CD4-positive, alpha-beta memory T cell (primary cell): Measurements from ENCODE around the gene RAB38. TPM values are rescaled to one million over a fixed set of nuclear protein-coding genes. Genes with fewer than 3 reads are reported as not detected.

ENCODE experiments used
- CTCF ChIA-PET: fragments of 350-600 bp; sonication (Branson Sonifier 250); formaldehyde crosslinking; loops from one replicate; lab custom pipeline; 2021; ENCODE audit warnings: inconsistent platforms; ENCODE audit not compliant: partially characterized antibody; lab: Charles Lee
- POLR2A ChIA-PET: fragments of 350-600 bp; sonication (Branson Sonifier 250); formaldehyde crosslinking; loops from one replicate; lab custom pipeline; 2021; ENCODE audit not compliant: partially characterized antibody; lab: Charles Lee
- DNase-seq, 5 donors: peaks; one replicate each; pipeline versions ENCODE4 v3.0.0 to v3.0.0-alpha.2; 2020 to 2022; ENCODE audit warnings: mixed read lengths in 1 of 5
- H3K27ac ChIP-seq: one replicate; pipeline ENCODE4 v1.7.0; 2013; ENCODE audit warnings: low read depth, low read length
- H3K27me3 ChIP-seq: 2 replicates; pipeline ENCODE4 v1.7.0; 2013; ENCODE audit warnings: mild to moderate bottlenecking, low read length, moderate library complexity; ENCODE audit not compliant: insufficient read depth
- H3K36me3 ChIP-seq: 2 replicates; pipeline ENCODE4 v1.7.0; 2013; ENCODE audit warnings: mild to moderate bottlenecking, low read length, moderate library complexity; ENCODE audit not compliant: insufficient read depth
- H3K4me1 ChIP-seq: 2 replicates; pipeline ENCODE4 v1.7.0; 2013; ENCODE audit warnings: mild to moderate bottlenecking, low read length, moderate library complexity; ENCODE audit not compliant: insufficient read depth
- H3K4me3 ChIP-seq, 2 donors: one replicate each; pipeline ENCODE4 v1.7.0; 2013; ENCODE audit warnings: low read length in 2 of 2, mild to moderate bottlenecking in 1 of 2
- H3K9me3 ChIP-seq, 2 donors: one replicate each; pipeline ENCODE4 v1.7.0; 2013; ENCODE audit warnings: low read length in 2 of 2, control low read depth in 1 of 2; ENCODE audit not compliant: control insufficient read depth in 1 of 2
- H3K27ac Mint-ChIP-seq, 7 donors: one replicate each; pipeline ENCODE4 v1.8.0; 2020 to 2021; ENCODE audit warnings: mixed read lengths in 7 of 7, mild to moderate bottlenecking in 6 of 7, inconsistent platforms in 3 of 7, moderate library complexity in 3 of 7
- H3K27me3 Mint-ChIP-seq, 2 donors: one replicate each; pipeline ENCODE4 v1.8.0; 2020 to 2021; ENCODE audit warnings: mixed read lengths in 2 of 2
- H3K36me3 Mint-ChIP-seq, 2 donors: one replicate each; pipeline ENCODE4 v1.8.0; 2020 to 2021; ENCODE audit warnings: mixed read lengths in 2 of 2, inconsistent platforms in 1 of 2, mild to moderate bottlenecking in 1 of 2
- H3K4me1 Mint-ChIP-seq, 4 donors: one replicate each; pipeline ENCODE4 v1.8.0; 2020 to 2021; ENCODE audit warnings: mixed read lengths in 4 of 4, mild to moderate bottlenecking in 1 of 4
- H3K4me3 Mint-ChIP-seq, 8 donors: one replicate each; pipeline ENCODE4 v1.8.0; 2020 to 2021; ENCODE audit warnings: mixed read lengths in 8 of 8, mild to moderate bottlenecking in 7 of 8, moderate library complexity in 6 of 8, inconsistent platforms in 3 of 8
- H3K9me3 Mint-ChIP-seq, 8 donors: one replicate each; pipeline ENCODE4 v1.8.0; 2020 to 2021; ENCODE audit warnings: mixed read lengths in 8 of 8, mild to moderate bottlenecking in 5 of 8, inconsistent platforms in 3 of 8, moderate library complexity in 1 of 8
- intact Hi-C: fragments of 100-400 bp; cut with micrococcal nuclease; formaldehyde crosslinking; loops from one replicate; pipeline ENCODE4 v1.15.1; 2023
- polyA plus RNA-seq, 2 donors: library from polyadenylated mRNA; unstranded; fragments of 300-500 nt; fragmentation: Illumina TruSeq; gene quantifications; one replicate each; pipeline ENCODE4 v1.2.3, GENCODE V29; 2021
- total RNA-seq, 2 experiments: library from RNA; stranded (reverse); gene quantifications; one replicate each; pipeline ENCODE4 v1.2.3, GENCODE V29; 2021

Gene RAB38
- total and polyA plus RNA-seq, 4 experiments from 2014 or later = 0.30 to 1.0 (median 0.56) TPM

DNA sequence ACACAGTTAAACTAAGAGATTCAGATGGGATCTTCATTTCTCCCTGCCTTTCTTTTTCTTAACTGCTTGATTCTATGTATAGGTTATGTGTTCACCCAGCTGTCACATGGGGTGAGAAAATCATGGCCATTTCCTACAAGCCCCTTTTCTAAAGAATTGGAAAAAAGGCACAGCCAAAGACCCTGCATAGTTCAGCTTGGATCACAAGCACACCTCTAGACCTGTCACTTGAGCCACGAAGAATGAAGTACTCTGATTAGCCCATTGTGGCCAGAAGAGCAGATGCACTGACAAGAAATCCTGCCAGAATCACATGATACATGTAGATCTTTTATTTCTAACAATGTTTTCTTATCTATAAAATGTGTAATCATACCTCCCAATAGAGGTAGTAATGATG is 69.7 kb downstream of the RAB38 start:
- Histone ChIP-seq H3K27ac (no peak overlapping the region), H3K4me3 (no peak overlapping the region), H3K36me3 (no peaks in the 10 kb centered on the region), H3K27me3 (no peaks in the 10 kb centered on the region), H3K4me1 (no peaks in the 10 kb centered on the region), H3K9me3 (no peaks in the 10 kb centered on the region)
- DNase-seq = no peak
- Mint-ChIP-seq H3K27ac (no peak overlapping the region), H3K4me3 (no peak overlapping the region), H3K4me1 (no peaks in the 10 kb centered on the region), H3K36me3 (peaks cover 0 to 7% of the 10 kb centered on the region in 2 donors), H3K27me3 (peaks cover 2 to 3% of the 10 kb centered on the region in 2 donors), H3K9me3 (peaks cover 0 to 8% (median 0%) of the 10 kb centered on the region in 8 donors)
- ChIA-PET CTCF (interaction anchor here (1.1 to 1.3 kb wide), 4 partner anchors 90 to 780 kb away, joined by 3 to 4 read pairs (median 3); no protein-coding TSS in a partner anchor), POLR2A (no interaction called here)
- intact Hi-C loops = no loop called here

GRCh38 chr11:88104408-88104807 is 70.8 kb downstream of the RAB38 start:
- intact Hi-C loops = no loop called here

GRCh38 chr11:88103337-88104206 is 71.7 kb downstream of the RAB38 start:
- Histone ChIP-seq H3K36me3 (no peaks in the 10 kb centered on the region), H3K9me3 (no peaks in the 10 kb centered on the region), H3K4me1 (no peaks in the 10 kb centered on the region), H3K27ac (no peak overlapping the region), H3K4me3 (no peak overlapping the region), H3K27me3 (no peaks in the 10 kb centered on the region)
- no peaks in the 10 kb centered on the region for H3K4me1 Mint-ChIP-seq
- peaks cover 0 to 5% (median 0%) of the 10 kb centered on the region in 8 donors for H3K9me3 Mint-ChIP-seq
- peaks cover 5 to 7% of the 10 kb centered on the region in 2 donors for H3K27me3 Mint-ChIP-seq
- no peak overlapping the region for H3K27ac Mint-ChIP-seq
- ChIA-PET POLR2A (interaction anchor here (0.6 kb wide), 1 partner anchor 312 kb away, joined by 4 read pairs; no protein-coding TSS in a partner anchor), CTCF (interaction anchor here (0.7 to 1.0 kb wide), 3 partner anchors 9 to 443 kb away, joined by 3 read pairs; no protein-coding TSS in a partner anchor)
- intact Hi-C loops = loop anchor here (1.0 to 2.0 kb wide), 2 partner anchors 441 to 783 kb away; no protein-coding TSS in a partner anchor
- peaks cover 0 to 3% of the 10 kb centered on the region in 2 donors for H3K36me3 Mint-ChIP-seq
- H3K4me3 Mint-ChIP-seq = no peak overlapping the region
- DNase-seq = peak in 4 of 5 donors; percentile 17 to 52 (median 38)

More at GRCh38 chr11:88104408-88104807, 70.8 kb downstream of the RAB38 start:
- no peak for DNase-seq
- H3K36me3 ChIP-seq = no peaks in the 10 kb centered on the region
- H3K4me3 ChIP-seq = no peak overlapping the region
- Mint-ChIP-seq H3K9me3 (peaks cover 0 to 8% (median 0%) of the 10 kb centered on the region in 8 donors), H3K36me3 (peaks cover 0 to 7% of the 10 kb centered on the region in 2 donors), H3K27me3 (peaks cover 5 to 8% of the 10 kb centered on the region in 2 donors), H3K27ac (no peak overlapping the region), H3K4me1 (no peaks in the 10 kb centered on the region), H3K4me3 (no peak overlapping the region)
- no peaks in the 10 kb centered on the region for H3K27me3 ChIP-seq
- H3K4me1 ChIP-seq = no peaks in the 10 kb centered on the region
- H3K27ac ChIP-seq = no peak overlapping the region
- ChIA-PET CTCF (interaction anchor here (1.0 to 1.3 kb wide), 2 partner anchors 8 to 438 kb away, joined by 3 read pairs; no protein-coding TSS in a partner anchor), POLR2A (no interaction called here)
- H3K9me3 ChIP-seq = no peaks in the 10 kb centered on the region

- Histone ChIP-seq H3K9me3 (no peaks in the 10 kb centered on the region), H3K36me3 (no peaks in the 10 kb centered on the region), H3K27me3 (no peaks in the 10 kb centered on the region), H3K27ac (no peak overlapping the region), H3K4me1 (no peaks in the 10 kb centered on the region), H3K4me3 (no peak overlapping the region)
- Mint-ChIP-seq H3K27me3 (peaks cover 4 to 6% of the 10 kb centered on the region in 2 donors), H3K27ac (no peak overlapping the region), H3K36me3 (no peaks in the 10 kb centered on the region), H3K4me1 (no peaks in the 10 kb centered on the region), H3K9me3 (peaks cover 0 to under 1% (median 0%) of the 10 kb centered on the region in 8 donors), H3K4me3 (no peak overlapping the region)
- ChIA-PET POLR2A (no interaction called here), CTCF (interaction anchor here (0.9 to 1.8 kb wide), 3 partner anchors 439 to 447 kb away, joined by 4 to 6 read pairs (median 4); no protein-coding TSS in a partner anchor)
- intact Hi-C loops = loop anchor here (2.0 kb wide), 1 partner anchor 784 kb away; no protein-coding TSS in a partner anchor
- DNase-seq = no peak
Measured at GRCh38 chr11:88102598-88102934, 72.7 kb downstream of the RAB38 start.

- intact Hi-C loops = loop anchor here (2.0 kb wide), 1 partner anchor 785 kb away; no protein-coding TSS in a partner anchor
- no peaks in the 10 kb centered on the region for H3K4me1 ChIP-seq
Measured at GRCh38 chr11:88101881-88102597, 73.2 kb downstream of the RAB38 start.

GRCh38 chr11:88100151-88100550 is 75.1 kb downstream of the RAB38 start:
- peaks cover 3 to 6% of the 10 kb centered on the region in 2 donors for H3K27me3 Mint-ChIP-seq
- Histone ChIP-seq H3K36me3 (no peaks in the 10 kb centered on the region), H3K9me3 (no peaks in the 10 kb centered on the region), H3K4me1 (no peaks in the 10 kb centered on the region), H3K27ac (no peak overlapping the region), H3K4me3 (no peak overlapping the region), H3K27me3 (no peaks in the 10 kb centered on the region)
- no peak overlapping the region for H3K4me3 Mint-ChIP-seq
- no peak for DNase-seq
- POLR2A ChIA-PET = no interaction called here
- H3K27ac Mint-ChIP-seq = no peak overlapping the region
- H3K9me3 Mint-ChIP-seq = no peaks in the 10 kb centered on the region
- intact Hi-C loops = no loop called here
- H3K36me3 Mint-ChIP-seq = no peaks in the 10 kb centered on the region
- H3K4me1 Mint-ChIP-seq = no peaks in the 10 kb centered on the region
- CTCF ChIA-PET = no interaction called here

More at GRCh38 chr11:88101881-88102597, 73.2 kb downstream of the RAB38 start:
- ChIA-PET CTCF (interaction anchor here (0.8 to 1.8 kb wide), 4 partner anchors 440 to 447 kb away, joined by 3 to 6 read pairs (median 4); no protein-coding TSS in a partner anchor), POLR2A (no interaction called here)
- DNase-seq = no peak
- no peaks in the 10 kb centered on the region for H3K4me1 Mint-ChIP-seq
- no peaks in the 10 kb centered on the region for H3K27me3 ChIP-seq
- H3K4me3 Mint-ChIP-seq = no peak overlapping the region
- no peaks in the 10 kb centered on the region for H3K9me3 ChIP-seq
- peaks cover 3 to 6% of the 10 kb centered on the region in 2 donors for H3K27me3 Mint-ChIP-seq
- H3K9me3 Mint-ChIP-seq = no peaks in the 10 kb centered on the region
- no peaks in the 10 kb centered on the region for H3K36me3 ChIP-seq
- no peaks in the 10 kb centered on the region for H3K36me3 Mint-ChIP-seq
- H3K4me3 ChIP-seq = no peak overlapping the region
- H3K27ac ChIP-seq = no peak overlapping the region
- H3K27ac Mint-ChIP-seq = no peak overlapping the region
